H1 (cell line): ENCODE results near the gene CELSR1. TPM values are rescaled to one million over a fixed set of nuclear protein-coding genes. Genes with fewer than 3 reads are reported as not detected.
A peak's percentile ranks its signal among the peaks of the same experiment; 100 is the strongest.

Experiments
- ASH2L ChIP-seq: fragments of 200-600, 300-600 bp; sonication (generic); IDR thresholded peaks from one replicate; pipeline ENCODE4 v1.7.1; 2017; ENCODE audit warnings: low read length
- BACH1 ChIP-seq: IDR thresholded peaks from 2 replicates; pipeline ENCODE4 v1.6.1; 2012; ENCODE audit warnings: low read length, improper control_type of control experiment
- CHD7 ChIP-seq: fragments of 300-600 bp; sonication (generic); IDR thresholded peaks from 2 replicates; pipeline ENCODE4 v1.7.1; 2012; ENCODE audit warnings: low read length, moderate library complexity, mild to moderate bottlenecking, inconsistent platforms; ENCODE audit not compliant: insufficient replicate concordance
- JUN ChIP-seq: IDR thresholded peaks from 2 replicates; pipeline ENCODE4 v1.6.1; 2011; ENCODE audit warnings: low read depth, mild to moderate bottlenecking, improper control_type of control experiment, low read length
- MAX ChIP-seq: IDR thresholded peaks from 2 replicates; pipeline ENCODE4 v1.6.1; 2012; ENCODE audit warnings: inconsistent platforms
- NRF1 ChIP-seq: IDR thresholded peaks from 2 replicates; pipeline ENCODE4 v1.6.1; 2011; ENCODE audit warnings: mild to moderate bottlenecking, low read depth, low read length, improper control_type of control experiment
- PHF8 ChIP-seq: fragments of 200-600 bp; sonication (generic); conservative IDR thresholded peaks from 2 replicates; pipeline ENCODE4 v1.7.1; 2012; ENCODE audit warnings: low read depth, mild to moderate bottlenecking, inconsistent platforms, low read length, moderate library complexity
- SUZ12 ChIP-seq: fragments of 200-600 bp; sonication (generic); IDR thresholded peaks from 2 replicates; pipeline ENCODE4 v1.6.1; 2012; ENCODE audit warnings: mild to moderate bottlenecking, inconsistent platforms, low read length, moderate library complexity, mixed read lengths
- TBP ChIP-seq: IDR thresholded peaks from 2 replicates; pipeline ENCODE4 v1.6.1; 2011; ENCODE audit warnings: low read depth, low read length, improper control_type of control experiment
- ZNF274 ChIP-seq: IDR thresholded peaks from 2 replicates; pipeline ENCODE4 v1.7.0; 2012; ENCODE audit warnings: low read length, borderline replicate concordance; ENCODE audit errors: extremely low read depth
- polyA plus RNA-seq, 7 experiments: library from polyadenylated mRNA; depleted of rRNA in 3 of 7; stranded (reverse) in 5 of 7; unstranded in 2 of 7; fragments of >200 nt in 5 of 7; fragments of 200-250 nt in 2 of 7; gene quantifications; 1 replicate in 5 of 7; 2 replicates in 1 of 7; 4 replicates in 1 of 7; pipeline versions ENCODE4 v1.2.1 to v1.2.3, GENCODE V29; 2011 to 2013; ENCODE audit warnings: missing spikeins in 2 of 7, mixed read lengths in 2 of 7
- total RNA-seq: library from RNA; stranded (reverse); fragmentation: NEBNext Ultra II Directional; extraction: Animal tissue kit (Norgen Biotek cat#: 25700); gene quantifications from 2 replicates; pipeline ENCODE4 v1.2.1, GENCODE V29; 2021

Gene CELSR1
- total and polyA plus RNA-seq, 2 of the 8 experiments (the other 6 are each of a cell fraction or from before 2014, with no cell fraction given) = 9.0 to 12.4 TPM

- TF ChIP-seq NRF1 (no peak), BACH1 (no peak; the same call in 1 of the 2 replicates), TBP (peak; percentile 81; the same call in 1 of the 2 replicates), ZNF274 (no peak), MAX (peak; percentile 82), SUZ12 (no peak), CHD7 (no peak), ASH2L (peak; percentile 91), JUN (no peak), PHF8 (peak; percentile 84)
These were observed 202.0 kb downstream of the CELSR1 start, which contains the start of gene TRMU (continued) for GRCh38 chr22:46335201-46336118.
